Measurements from ENCODE around the gene CEP20. TPM values are rescaled to one million over a fixed set of nuclear protein-coding genes. Genes with fewer than 3 reads are reported as not detected.

The CEP20 gene
- total RNA-seq, 1 donor, result 48.9 TPM

GRCh38 chr16:15932939-15933338 is 44.5 kb upstream of the CEP20 start:
- no peak for TF ChIP-seq CTCF (IDR thresholded peaks at IDR 0.05; ENCODE audit: extremely low read depth, low read depth, low read length)
- H3K27ac ChIP-seq (ENCODE audit: low read depth, low read length), result no peak overlapping the region
- H2AFZ ChIP-seq (ENCODE audit: low read length), result no peak overlapping the region
- no peaks in the 10 kb centered on the region for H3K27me3 ChIP-seq (ENCODE audit: insufficient read depth, low read length)
- DNase-seq (ENCODE audit: insufficient read length, low spot score, missing footprints), result no peak
- H3K79me2 ChIP-seq (ENCODE audit: insufficient read depth, low read length), result no peaks in the 10 kb centered on the region
- H4K20me1 ChIP-seq (ENCODE audit: insufficient read depth, low read length), result no peaks in the 10 kb centered on the region
- H3K4me2 ChIP-seq (ENCODE audit: insufficient read depth, low read length), result no peak overlapping the region
- H3K4me3 ChIP-seq (ENCODE audit: insufficient read depth, low read length), result no peak overlapping the region
- H3K36me3 ChIP-seq (ENCODE audit: insufficient read depth, low read length), result no peaks in the 10 kb centered on the region
- no peaks in the 10 kb centered on the region for H3K9me3 ChIP-seq (ENCODE audit: low read depth, low read length)
- H3K4me1 ChIP-seq (ENCODE audit: insufficient read depth, low read length), result no peaks in the 10 kb centered on the region

GRCh38 chr16:15928261-15929104 is 40.1 kb upstream of the CEP20 start:
- Histone ChIP-seq H3K27ac (ENCODE audit: low read depth, low read length) (no peak overlapping the region), H3K4me1 (ENCODE audit: insufficient read depth, low read length) (no peaks in the 10 kb centered on the region), H3K9me3 (ENCODE audit: low read depth, low read length) (no peaks in the 10 kb centered on the region), H3K27me3 (ENCODE audit: insufficient read depth, low read length) (no peaks in the 10 kb centered on the region), H2AFZ (ENCODE audit: low read length) (no peak overlapping the region), H3K79me2 (ENCODE audit: insufficient read depth, low read length) (no peaks in the 10 kb centered on the region), H3K4me2 (ENCODE audit: insufficient read depth, low read length) (no peak overlapping the region), H3K4me3 (ENCODE audit: insufficient read depth, low read length) (no peak overlapping the region), H4K20me1 (ENCODE audit: insufficient read depth, low read length) (no peaks in the 10 kb centered on the region), H3K36me3 (ENCODE audit: insufficient read depth, low read length) (no peaks in the 10 kb centered on the region)
- DNase-seq (ENCODE audit: insufficient read length, low spot score, missing footprints), result no peak
- no peak for TF ChIP-seq CTCF (IDR thresholded peaks at IDR 0.05; ENCODE audit: extremely low read depth, low read depth, low read length)

- Histone ChIP-seq H3K9me3 (ENCODE audit: low read depth, low read length) (no peaks in the 10 kb centered on the region), H3K27ac (ENCODE audit: low read depth, low read length) (no peak overlapping the region), H3K4me2 (ENCODE audit: insufficient read depth, low read length) (no peak overlapping the region), H2AFZ (ENCODE audit: low read length) (no peak overlapping the region), H3K36me3 (ENCODE audit: insufficient read depth, low read length) (no peaks in the 10 kb centered on the region), H4K20me1 (ENCODE audit: insufficient read depth, low read length) (no peaks in the 10 kb centered on the region), H3K27me3 (ENCODE audit: insufficient read depth, low read length) (no peaks in the 10 kb centered on the region), H3K4me3 (ENCODE audit: insufficient read depth, low read length) (no peak overlapping the region), H3K4me1 (ENCODE audit: insufficient read depth, low read length) (no peaks in the 10 kb centered on the region), H3K79me2 (ENCODE audit: insufficient read depth, low read length) (no peaks in the 10 kb centered on the region)
- no peak for TF ChIP-seq CTCF (IDR thresholded peaks at IDR 0.05; ENCODE audit: extremely low read depth, low read depth, low read length)
- DNase-seq (ENCODE audit: insufficient read length, low spot score, missing footprints), result no peak
Measured at GRCh38 chr16:15925631-15926030, 37.2 kb upstream of the CEP20 start.

- no peaks in the 10 kb centered on the region for H3K9me3 ChIP-seq (ENCODE audit: low read depth, low read length)
- no peaks in the 10 kb centered on the region for H3K79me2 ChIP-seq (ENCODE audit: insufficient read depth, low read length)
- no peaks in the 10 kb centered on the region for H4K20me1 ChIP-seq (ENCODE audit: insufficient read depth, low read length)
- H3K27me3 ChIP-seq (ENCODE audit: insufficient read depth, low read length), result no peaks in the 10 kb centered on the region
- H2AFZ ChIP-seq (ENCODE audit: low read length), result no peak overlapping the region
- no peaks in the 10 kb centered on the region for H3K36me3 ChIP-seq (ENCODE audit: insufficient read depth, low read length)
- H3K4me2 ChIP-seq (ENCODE audit: insufficient read depth, low read length), result no peak overlapping the region
- peaks cover 4% of the 10 kb centered on the region for H3K4me1 ChIP-seq (ENCODE audit: insufficient read depth, low read length)
- H3K27ac ChIP-seq (ENCODE audit: low read depth, low read length), result no peak overlapping the region
- H3K4me3 ChIP-seq (ENCODE audit: insufficient read depth, low read length), result no peak overlapping the region
- DNase-seq (ENCODE audit: insufficient read length, low spot score, missing footprints), result no peak
- TF ChIP-seq CTCF (IDR thresholded peaks at IDR 0.05; ENCODE audit: extremely low read depth, low read depth, low read length), result no peak
Measured at GRCh38 chr16:15924996-15925395, 36.6 kb upstream of the CEP20 start.
